Brain microvascular endothelial cell (primary cell): Measurements from ENCODE around the gene CNTNAP2.
"Not testable (repeated sequence)": the region's sequence is repeated elsewhere in the genome, so short reads cannot be mapped to it uniquely, and the experiment has no call there.

ENCODE experiments used
- DNase-seq: peaks from one replicate; pipeline ENCODE4 v3.0.0-alpha.2; 2020
- H3K27ac ChIP-seq: fragments of 250-450 bp; sonication (Bioruptor Pico); 2 replicates; pipeline ENCODE4 v1.5.1; 2020; ENCODE audit warnings: mild to moderate bottlenecking, moderate library complexity
- H3K27me3 ChIP-seq: fragments of 250-450 bp; sonication (Bioruptor Pico); replicated peaks from 2 replicates; pipeline ENCODE4 v1.5.1; 2020; ENCODE audit warnings: mild to moderate bottlenecking
- H3K36me3 ChIP-seq: fragments of 250-450 bp; sonication (Bioruptor Pico); replicated peaks from 2 replicates; pipeline ENCODE4 v1.5.1; 2020; ENCODE audit warnings: mild to moderate bottlenecking
- H3K4me3 ChIP-seq: 2 replicates; pipeline ENCODE4 v1.5.1; 2011; ENCODE audit warnings: low read depth, mild to moderate bottlenecking, control low read depth, low read length, moderate library complexity
- in situ Hi-C: cut with HindIII; loops from 2 replicates; pipeline ENCODE4 v1.10.0; 2017; ENCODE audit warnings: low sequenced_read_pairs, low pct_ligation_motif_present
- TF ChIP-seq, protein P1 (sequence below): IDR thresholded peaks from 2 replicates; pipeline ENCODE4 v1.5.1; 2011; ENCODE audit warnings: low read depth, mild to moderate bottlenecking, moderate library complexity, low read length, control low read depth, inconsistent platforms; ENCODE audit errors: missing control alignments

The CNTNAP2 gene

GRCh38 chr7:147775516-147776284 lies 1659.1 kb downstream of the CNTNAP2 start:
- no peak overlapping the region for H3K4me3 ChIP-seq
- no peaks in the 10 kb centered on the region for H3K27me3 ChIP-seq
- no peak overlapping the region for H3K27ac ChIP-seq
- TF ChIP-seq, protein P1, sequence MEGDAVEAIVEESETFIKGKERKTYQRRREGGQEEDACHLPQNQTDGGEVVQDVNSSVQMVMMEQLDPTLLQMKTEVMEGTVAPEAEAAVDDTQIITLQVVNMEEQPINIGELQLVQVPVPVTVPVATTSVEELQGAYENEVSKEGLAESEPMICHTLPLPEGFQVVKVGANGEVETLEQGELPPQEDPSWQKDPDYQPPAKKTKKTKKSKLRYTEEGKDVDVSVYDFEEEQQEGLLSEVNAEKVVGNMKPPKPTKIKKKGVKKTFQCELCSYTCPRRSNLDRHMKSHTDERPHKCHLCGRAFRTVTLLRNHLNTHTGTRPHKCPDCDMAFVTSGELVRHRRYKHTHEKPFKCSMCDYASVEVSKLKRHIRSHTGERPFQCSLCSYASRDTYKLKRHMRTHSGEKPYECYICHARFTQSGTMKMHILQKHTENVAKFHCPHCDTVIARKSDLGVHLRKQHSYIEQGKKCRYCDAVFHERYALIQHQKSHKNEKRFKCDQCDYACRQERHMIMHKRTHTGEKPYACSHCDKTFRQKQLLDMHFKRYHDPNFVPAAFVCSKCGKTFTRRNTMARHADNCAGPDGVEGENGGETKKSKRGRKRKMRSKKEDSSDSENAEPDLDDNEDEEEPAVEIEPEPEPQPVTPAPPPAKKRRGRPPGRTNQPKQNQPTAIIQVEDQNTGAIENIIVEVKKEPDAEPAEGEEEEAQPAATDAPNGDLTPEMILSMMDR: no peak
- no peak for DNase-seq
- in situ Hi-C loops: no loop called here
- no peaks in the 10 kb centered on the region for H3K36me3 ChIP-seq

- no peak for DNase-seq
- TF ChIP-seq, protein P1: no peak
- Histone ChIP-seq H3K4me3 (no peak overlapping the region), H3K36me3 (no peaks in the 10 kb centered on the region), H3K27me3 (no peaks in the 10 kb centered on the region), H3K27ac (no peak overlapping the region)
- in situ Hi-C loops: no loop called here
These were observed 1660.7 kb downstream of the CNTNAP2 start for GRCh38 chr7:147777309-147777708.

- Histone ChIP-seq H3K27me3 (no peaks in the 10 kb centered on the region), H3K4me3 (no peak overlapping the region), H3K36me3 (no peaks in the 10 kb centered on the region), H3K27ac (no peak overlapping the region)
- in situ Hi-C loops: no loop called here
- DNase-seq: no peak
- TF ChIP-seq, protein P1: no peak
These were observed 1663.3 kb downstream of the CNTNAP2 start for GRCh38 chr7:147779949-147780348.

DNA sequence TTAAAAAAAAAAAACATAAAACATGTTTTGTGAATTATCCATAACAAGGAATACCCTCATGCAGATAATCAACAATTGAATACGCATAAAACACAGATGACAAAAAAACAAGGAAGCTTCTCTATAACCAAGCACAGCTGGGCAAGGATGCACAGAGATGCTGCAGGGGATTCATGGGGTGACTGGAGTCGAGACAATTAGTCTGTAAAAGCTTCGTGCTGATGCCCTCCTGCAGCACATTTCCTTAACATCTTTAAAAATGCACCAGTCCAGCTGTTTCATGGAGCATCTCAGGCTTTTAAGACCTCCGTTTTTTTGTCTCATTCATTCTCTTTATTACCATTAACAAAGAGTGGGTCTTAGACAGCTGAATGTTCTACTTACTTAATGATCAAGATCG lies 1680.0 kb downstream of the CNTNAP2 start:
- Histone ChIP-seq H3K36me3 (no peaks in the 10 kb centered on the region), H3K27me3 (no peaks in the 10 kb centered on the region), H3K4me3 (no peak overlapping the region), H3K27ac (no peak overlapping the region)
- TF ChIP-seq, protein P1: no peak
- in situ Hi-C loops: no loop called here
- DNase-seq: no peak

- DNase-seq: no peak
- TF ChIP-seq, protein P1: no peak
- H3K4me3 ChIP-seq: no peak overlapping the region
- H3K27ac ChIP-seq: no peak overlapping the region
- no peaks in the 10 kb centered on the region for H3K27me3 ChIP-seq
- in situ Hi-C loops: no loop called here
- H3K36me3 ChIP-seq: no peaks in the 10 kb centered on the region
These were observed 1681.4 kb downstream of the CNTNAP2 start for GRCh38 chr7:147798001-147798400.

DNA sequence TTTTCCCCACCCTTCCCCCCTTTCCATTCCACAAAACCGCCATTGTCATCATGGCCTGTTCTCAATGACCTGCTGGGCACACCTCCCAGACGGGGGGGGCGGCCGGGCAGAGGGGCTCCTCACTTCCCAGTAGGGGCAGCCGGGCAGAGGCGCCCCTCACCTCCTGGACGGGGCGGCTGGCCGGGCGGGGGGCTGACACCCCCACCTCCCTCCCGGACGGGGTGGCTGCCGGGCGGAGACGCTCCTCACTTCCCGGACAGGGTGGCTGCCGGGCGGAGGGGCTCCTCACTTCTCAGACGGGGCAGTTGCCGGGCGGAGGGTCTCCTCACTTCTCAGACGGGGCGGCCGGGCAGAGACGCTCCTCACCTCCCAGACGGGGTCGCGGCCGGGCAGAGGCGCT lies 1685.2 kb downstream of the CNTNAP2 start:
- DNase-seq, H3K27ac ChIP-seq, H3K4me3 ChIP-seq, in situ Hi-C loops, H3K27me3 ChIP-seq, H3K36me3 ChIP-seq: not testable (repeated sequence)
